PFSK-1 (cell line): ENCODE measurements around the gene DTX3L. TPM values are rescaled to one million over a fixed set of nuclear protein-coding genes. Genes with fewer than 3 reads are reported as not detected.

Source experiments
- FOXP2 ChIP-seq: optimal IDR thresholded peaks from 2 replicates; pipeline ENCODE3; 2011; ENCODE audit warnings: borderline replicate concordance, control low read depth, inconsistent platforms; ENCODE audit not compliant: insufficient read depth; ENCODE audit errors: extremely low read length, extremely low read depth
- POLR2AphosphoS5 ChIP-seq: IDR thresholded peaks from 2 replicates; pipeline ENCODE4 v1.6.1; 2012; ENCODE audit warnings: low read depth, mild to moderate bottlenecking, control low read depth, low read length, moderate library complexity
- REST ChIP-seq, 2 experiments: IDR thresholded peaks; 2 replicates each; pipeline versions ENCODE4 v1.6.1 to v1.8.0; 2011 to 2012; ENCODE audit warnings: low read depth in 2 of 2, low read length in 2 of 2, control low read depth in 1 of 2, inconsistent platforms in 1 of 2, mild to moderate bottlenecking in 1 of 2, moderate library complexity in 1 of 2; ENCODE audit not compliant: insufficient read depth in 1 of 2
- SIN3A ChIP-seq: IDR thresholded peaks from 2 replicates; pipeline ENCODE4 v1.6.1; 2012; ENCODE audit warnings: mild to moderate bottlenecking, low read length, moderate library complexity, borderline replicate concordance; ENCODE audit not compliant: insufficient read depth
- TAF1 ChIP-seq: IDR thresholded peaks from 2 replicates; pipeline ENCODE4 v1.6.1; 2012; ENCODE audit warnings: low read length, control low read depth, borderline replicate concordance; ENCODE audit not compliant: insufficient read depth
- polyA plus RNA-seq: library from polyadenylated mRNA; unstranded; fragments of >200 nt; gene quantifications from one replicate; pipeline ENCODE4 v1.2.1, GENCODE V29; 2012; ENCODE audit warnings: low read depth, missing spikeins; ENCODE audit not compliant: insufficient read length

DTX3L gene
- not detected for polyA plus RNA-seq

- TF ChIP-seq FOXP2, result no peak
- no peak for TF ChIP-seq TAF1
- no peak for TF ChIP-seq SIN3A
- no peak for TF ChIP-seq POLR2AphosphoS5
- no peak for TF ChIP-seq REST (IDR thresholded peaks at IDR 0.05; ENCODE audit: insufficient read depth in 1 of 2, low read depth in 2 of 2, low read length in 2 of 2)
These were observed at the start of gene DTX3L, which contains the start of gene PARP9 for GRCh38 chr3:122564155-122564912. Gene DTX3L (plus strand): TSS chr3:122564338. CDS start chr3:122564427, 89 bp downstream. Gene PARP9 (minus strand): TSS chr3:122564300. CDS start chr3:122559620, 4,680 bp downstream.

- no peak for TF ChIP-seq REST (IDR thresholded peaks at IDR 0.05; ENCODE audit: insufficient read depth in 1 of 2, low read depth in 2 of 2, low read length in 2 of 2)
- no peak for TF ChIP-seq SIN3A
- TF ChIP-seq FOXP2, result no peak
- no peak for TF ChIP-seq TAF1
- TF ChIP-seq POLR2AphosphoS5, result no peak
These were observed 49.1 kb upstream of the DTX3L start for GRCh38 chr3:122515020-122515468.

- TF ChIP-seq POLR2AphosphoS5 (no peak), REST (IDR thresholded peaks at IDR 0.05; ENCODE audit: insufficient read depth in 1 of 2, low read depth in 2 of 2, low read length in 2 of 2) (no peak), SIN3A (no peak), TAF1 (no peak), FOXP2 (no peak)
These were observed 48.3 kb upstream of the DTX3L start for GRCh38 chr3:122515870-122516269.

- TF ChIP-seq POLR2AphosphoS5 (no peak), TAF1 (no peak), REST (IDR thresholded peaks at IDR 0.05; ENCODE audit: insufficient read depth in 1 of 2, low read depth in 2 of 2, low read length in 2 of 2) (no peak)
These were observed 47.2 kb upstream of the DTX3L start for GRCh38 chr3:122516846-122517360.

- TF ChIP-seq SIN3A (no peak), REST (IDR thresholded peaks at IDR 0.05; ENCODE audit: insufficient read depth in 1 of 2, low read depth in 2 of 2, low read length in 2 of 2) (no peak), TAF1 (no peak), POLR2AphosphoS5 (no peak), FOXP2 (no peak)
These were observed 44.4 kb upstream of the DTX3L start for GRCh38 chr3:122519693-122520092.
